Spleen (tissue), 11 donors: ENCODE results near the gene PEDS1. TPM values are rescaled to one million over a fixed set of nuclear protein-coding genes. Genes with fewer than 3 reads are reported as not detected.

Experiments
- DNase-seq: peaks from one replicate; pipeline ENCODE4 v3.0.0-alpha.2; 2020
- H3K27ac ChIP-seq, 8 donors: fragments of 200-600 bp; sonication (generic) in 7 of 8; 1 replicate in 4 of 8; 2 replicates in 4 of 8; pipeline versions ENCODE4 v1.5.0 to v1.8.0; 2016 to 2021; ENCODE audit warnings: inconsistent platforms in 4 of 8, mild to moderate bottlenecking in 4 of 8, moderate library complexity in 1 of 8
- H3K27me3 ChIP-seq, 7 donors: fragments of 200-600 bp; sonication (generic) in 6 of 7; replicated peaks in 1 of 7; 1 replicate in 4 of 7; 2 replicates in 3 of 7; pipeline versions ENCODE4 v1.5.0 to v1.8.0; 2016 to 2021; ENCODE audit warnings: inconsistent platforms in 3 of 7, mild to moderate bottlenecking in 1 of 7
- H3K36me3 ChIP-seq, 6 donors: fragments of 200-600 bp; sonication (generic) in 5 of 6; 1 replicate in 4 of 6; 2 replicates in 2 of 6; pipeline versions ENCODE4 v1.5.0 to v1.8.0; 2016 to 2021; ENCODE audit warnings: inconsistent platforms in 2 of 6
- H3K4me1 ChIP-seq, 6 donors: fragments of 200-600 bp; sonication (generic) in 5 of 6; 1 replicate in 3 of 6; 2 replicates in 3 of 6; pipeline versions ENCODE4 v1.5.0 to v1.8.0; 2016 to 2021; ENCODE audit warnings: inconsistent platforms in 3 of 6
- H3K4me3 ChIP-seq, 8 donors: fragments of 200-600 bp; sonication (generic) in 7 of 8; 1 replicate in 4 of 8; 2 replicates in 4 of 8; pipeline versions ENCODE4 v1.5.0 to v1.8.0; 2016 to 2021; ENCODE audit warnings: inconsistent platforms in 4 of 8, mild to moderate bottlenecking in 4 of 8, moderate library complexity in 2 of 8
- H3K9me3 ChIP-seq, 8 donors: fragments of 200-600 bp; sonication (generic) in 7 of 8; 1 replicate in 4 of 8; 2 replicates in 4 of 8; pipeline versions ENCODE4 v1.5.0 to v1.8.0; 2016 to 2021; ENCODE audit warnings: inconsistent platforms in 4 of 8
- CTCF ChIP-seq, 11 experiments: fragments of 200-600 bp in 7 of 11; fragments of 450-650 bp in 4 of 11; sonication (generic) in 4 of 11; IDR thresholded peaks in 8 of 11; conservative IDR thresholded peaks in 3 of 11; 1 replicate in 7 of 11; 2 replicates in 4 of 11; pipeline versions ENCODE4 v1.4.0 to v1.8.0; 2016 to 2021; ENCODE audit warnings: antibody characterized with exemption in 11 of 11, inconsistent platforms in 4 of 11, mild to moderate bottlenecking in 1 of 11
- POLR2A ChIP-seq, 3 donors: fragments of 450-650 bp; IDR thresholded peaks; one replicate each; pipeline ENCODE4 v1.5.1; 2017; ENCODE audit warnings: antibody characterized with exemption in 3 of 3, mild to moderate bottlenecking in 1 of 3
- POLR2AphosphoS5 ChIP-seq, 3 donors: sonication (generic); formaldehyde crosslinking; IDR thresholded peaks; one replicate each; pipeline ENCODE4 v1.5.1; 2017; ENCODE audit warnings: antibody characterized with exemption in 3 of 3
- WGBS, 5 donors: extraction: QIAGEN DNeasy Blood & Tissue Kit in 3 of 5; methylation state at CpG; one replicate each; pipeline versions ENCODE4 v1.1.5 to v1.1.7; 2013 to 2018; 5-methylcytosine and 5-hydroxymethylcytosine counted together
- intact Hi-C: fragments of 100-400 bp; cut with DNase I; formaldehyde crosslinking; loops from one replicate; pipeline ENCODE4 v1.15.0; 2023; ENCODE audit warnings: low total_unique reads
- polyA plus RNA-seq, 3 donors: library from polyadenylated mRNA; stranded (reverse); fragments of 200-250 nt; gene quantifications; one replicate each; pipeline ENCODE4 v1.2.1, GENCODE V29; 2013
- total RNA-seq, 7 donors: library from RNA; depleted of rRNA in 3 of 7; stranded (reverse); fragments of >200 nt in 3 of 7; fragmentation: NEBNext Ultra II Directional in 4 of 7; extraction: Animal tissue kit (Norgen Biotek cat#: 25700) in 4 of 7; gene quantifications; one replicate each; pipeline versions ENCODE4 v1.1.0 to v1.2.1, GENCODE V29; 2016 to 2021
- donor health status: healthy with polysubstance abuse.
- donor health status: DM: no; HTN: no; CAD: no; lungs with moderate emphysema.
- donor health status: DM: no; HTN: no; CAD: no.
- donor health status: Bipolar disorder and iron deficiency.
- donor health status: healthy.
- donor health status: DM: no; HTN: no; CAD: no.
- donor health status: DM: yes; HTN: yes; CAD: no.

Gene PEDS1
- total and polyA plus RNA-seq, 10 donors, result 9.6 to 24.8 (median 15.7) TPM

- H3K4me3 ChIP-seq, result peak overlapping the region; percentile 81 to 98 (median 90)
- peaks cover 19 to 61% (median 56%) of the 10 kb centered on the region in 6 donors for H3K4me1 ChIP-seq
- peaks cover 0 to 32% (median 2%) of the 10 kb centered on the region in 6 donors for H3K36me3 ChIP-seq
- WGBS, 5 donors, result 0 to 1% (median 0%) methylated on average over 10 to 18 of the region's 18 CpGs
- no peaks in the 10 kb centered on the region for H3K9me3 ChIP-seq
- no peak for DNase-seq
- intact Hi-C loops, result no loop called here
- TF ChIP-seq POLR2A (IDR thresholded peaks at IDR 0.05), result no peak
- no peak for TF ChIP-seq POLR2AphosphoS5 (IDR thresholded peaks at IDR 0.05)
- TF ChIP-seq CTCF (IDR thresholded peaks at IDR 0.05 in 8 of 11, conservative IDR thresholded peaks at IDR 0.05 in 3 of 11), result no peak
- H3K27me3 ChIP-seq, result no peaks in the 10 kb centered on the region
- peak overlapping the region; percentile 79 to 95 (median 92) for H3K27ac ChIP-seq
Observed at GRCh38 chr20:50153153-50153499, 397 bp downstream of the PEDS1 start.

- WGBS, 5 donors, result 17 to 33% (median 23%) methylated on average over 4 of the region's 4 CpGs
- Histone ChIP-seq H3K27me3 (no peaks in the 10 kb centered on the region), H3K9me3 (no peaks in the 10 kb centered on the region), H3K27ac (peak overlapping the region in 7 of 8 donors; percentile 79 to 95 (median 93)), H3K36me3 (peaks cover 0 to 38% (median 2%) of the 10 kb centered on the region in 6 donors), H3K4me1 (peaks cover 23 to 67% (median 59%) of the 10 kb centered on the region in 6 donors), H3K4me3 (peak overlapping the region; percentile 81 to 98 (median 90))
- intact Hi-C loops, result no loop called here
- TF ChIP-seq POLR2AphosphoS5 (IDR thresholded peaks at IDR 0.05), result no peak
- no peak for TF ChIP-seq POLR2A (IDR thresholded peaks at IDR 0.05)
- TF ChIP-seq CTCF (IDR thresholded peaks at IDR 0.05 in 8 of 11, conservative IDR thresholded peaks at IDR 0.05 in 3 of 11), result no peak
- no peak for DNase-seq
Observed at GRCh38 chr20:50152394-50153152, 950 bp downstream of the PEDS1 start.

GRCh38 chr20:50151034-50151743, 2.3 kb downstream of the PEDS1 start:
- 81 to 88% (median 84%) methylated on average over 10 of the region's 10 CpGs for WGBS, 5 donors
- DNase-seq, result no peak
- no peaks in the 10 kb centered on the region for H3K27me3 ChIP-seq
- H3K27ac ChIP-seq, result peak overlapping the region in 6 of 8 donors; percentile 2 to 95 (median 93)
- H3K4me3 ChIP-seq, result peak overlapping the region in 4 of 8 donors; percentile 81 to 98 (median 94)
- H3K36me3 ChIP-seq, result peaks cover 0 to 38% (median 2%) of the 10 kb centered on the region in 6 donors
- no peak for TF ChIP-seq POLR2AphosphoS5 (IDR thresholded peaks at IDR 0.05)
- TF ChIP-seq POLR2A (IDR thresholded peaks at IDR 0.05), result no peak
- TF ChIP-seq CTCF (IDR thresholded peaks at IDR 0.05 in 8 of 11, conservative IDR thresholded peaks at IDR 0.05 in 3 of 11), result no peak
- no peaks in the 10 kb centered on the region for H3K9me3 ChIP-seq
- intact Hi-C loops, result no loop called here
- peaks cover 33 to 80% (median 73%) of the 10 kb centered on the region in 6 donors for H3K4me1 ChIP-seq
